K562 (cell line): Measurements from ENCODE around the gene ATP6V0E1. TPM values are rescaled to one million over a fixed set of nuclear protein-coding genes. Genes with fewer than 3 reads are reported as not detected.

Experiments used
- E2F3 ChIP-seq: fragments of 250-450 bp; sonication (Bioruptor Pico); IDR thresholded peaks from 2 replicates; pipeline ENCODE4 v1.4.0; 2020; ENCODE audit warnings: mild to moderate bottlenecking
- E2F8 ChIP-seq: fragments of 450-650 bp; IDR thresholded peaks from 2 replicates; pipeline ENCODE4 v1.7.1; 2018; ENCODE audit warnings: mild to moderate bottlenecking, low read depth; ENCODE audit not compliant: partially characterized antibody
- ESRRB ChIP-seq: fragments of 250-450 bp; sonication (Bioruptor Pico); IDR thresholded peaks from 2 replicates; pipeline ENCODE4 v1.5.0; 2020; ENCODE audit warnings: mild to moderate bottlenecking, moderate library complexity, borderline replicate concordance
- FOXA1 ChIP-seq: fragments of 450-650 bp; IDR thresholded peaks from 2 replicates; pipeline ENCODE4 v1.6.1; 2016; ENCODE audit warnings: mild to moderate bottlenecking, borderline replicate concordance
- MITF ChIP-seq: IDR thresholded peaks from 2 replicates; pipeline ENCODE4 v1.6.1; 2014; ENCODE audit warnings: antibody characterized with exemption
- PKNOX1 ChIP-seq: fragments of 450-650 bp; IDR thresholded peaks from 2 replicates; pipeline ENCODE4 v1.6.1; 2016
- RNF2 ChIP-seq: sonication (generic); IDR thresholded peaks from 2 replicates; pipeline ENCODE4 v1.6.1; 2016
- SAFB2 ChIP-seq: fragments of 200-400 bp; formaldehyde crosslinking; IDR thresholded peaks from 2 replicates; pipeline ENCODE4 v1.6.1; 2018; ENCODE audit warnings: borderline replicate concordance, low read length, low read depth, moderate library complexity; ENCODE audit not compliant: severe bottlenecking
- SMARCA4 ChIP-seq: fragments of 450-650 bp; IDR thresholded peaks from 2 replicates; pipeline ENCODE4 v1.6.1; 2016
- polyA plus RNA-seq, 8 experiments: library from polyadenylated mRNA; depleted of rRNA in 4 of 8; stranded (reverse) in 5 of 8; unstranded in 3 of 8; fragments of >200 nt; fragmentation: Nextera tagmentation in 2 of 8; fragmentation: Illumina TruSeq in 1 of 8; extraction: Ambion mirVana in 2 of 8; extraction: Trizol in 1 of 8; gene quantifications; 2 replicates each; pipeline versions ENCODE4 v1.2.1 to v1.2.3, GENCODE V29; 2011 to 2014; ENCODE audit warnings: inconsistent platforms in 1 of 8, missing spikeins in 1 of 8
- total RNA-seq, 7 experiments: library from RNA; depleted of rRNA in 6 of 7; stranded (reverse); fragments of >200 nt in 6 of 7; fragmentation: Illumina TruSeq in 2 of 7; extraction: Trizol in 2 of 7; gene quantifications; 2 replicates each; pipeline versions ENCODE4 v1.2.1 to v1.2.3, GENCODE V29; 2011 to 2021; ENCODE audit warnings: low replicate concordance in 1 of 7
- TF ChIP-seq, protein P1 (sequence below): sonication (generic); formaldehyde crosslinking; IDR thresholded peaks from 2 replicates; pipeline ENCODE4 v1.8.0; 2023; ENCODE audit warnings: mild to moderate bottlenecking, missing genetic modification reagents
- TF ChIP-seq, protein P2 (sequence below): fragments of 450-650 bp; formaldehyde crosslinking; IDR thresholded peaks from 2 replicates; pipeline ENCODE4 v1.4.0; 2020; ENCODE audit warnings: mild to moderate bottlenecking, mixed read lengths
- TF ChIP-seq, protein P3 (sequence below), 2 experiments: IDR thresholded peaks; 2 replicates each; pipeline ENCODE4 v1.6.1; 2011; ENCODE audit warnings: borderline replicate concordance in 1 of 2, control low read depth in 1 of 2, low read depth in 1 of 2, low read length in 1 of 2, mild to moderate bottlenecking in 1 of 2, mixed read lengths in 1 of 2, moderate library complexity in 1 of 2; ENCODE audit not compliant: insufficient read depth in 1 of 2, insufficient read length in 1 of 2, poor library complexity in 1 of 2, severe bottlenecking in 1 of 2; ENCODE audit errors: extremely low read depth in 1 of 2
- TF ChIP-seq, protein P4 (sequence below): fragments of 250-450 bp; sonication (Bioruptor Pico); IDR thresholded peaks from 2 replicates; pipeline ENCODE4 v1.8.0; 2022; ENCODE audit warnings: inconsistent platforms

Gene ATP6V0E1
- total and polyA plus RNA-seq, 9 of the 15 experiments (the other 6 are each of a cell fraction or from before 2014, with no cell fraction given) = 63.8 to 395 (median 112) TPM

- TF ChIP-seq E2F8 (no peak), FOXA1 (no peak), ESRRB (CRISPR knock-in tag) (no peak), SAFB2 (no peak), SMARCA4 (peak; percentile 81), MITF (peak; percentile 38; the same call in 1 of the 2 replicates), RNF2 (no peak), E2F3 (CRISPR knock-in tag) (no peak), PKNOX1 (peak; percentile 52)
- TF ChIP-seq, protein P1, sequence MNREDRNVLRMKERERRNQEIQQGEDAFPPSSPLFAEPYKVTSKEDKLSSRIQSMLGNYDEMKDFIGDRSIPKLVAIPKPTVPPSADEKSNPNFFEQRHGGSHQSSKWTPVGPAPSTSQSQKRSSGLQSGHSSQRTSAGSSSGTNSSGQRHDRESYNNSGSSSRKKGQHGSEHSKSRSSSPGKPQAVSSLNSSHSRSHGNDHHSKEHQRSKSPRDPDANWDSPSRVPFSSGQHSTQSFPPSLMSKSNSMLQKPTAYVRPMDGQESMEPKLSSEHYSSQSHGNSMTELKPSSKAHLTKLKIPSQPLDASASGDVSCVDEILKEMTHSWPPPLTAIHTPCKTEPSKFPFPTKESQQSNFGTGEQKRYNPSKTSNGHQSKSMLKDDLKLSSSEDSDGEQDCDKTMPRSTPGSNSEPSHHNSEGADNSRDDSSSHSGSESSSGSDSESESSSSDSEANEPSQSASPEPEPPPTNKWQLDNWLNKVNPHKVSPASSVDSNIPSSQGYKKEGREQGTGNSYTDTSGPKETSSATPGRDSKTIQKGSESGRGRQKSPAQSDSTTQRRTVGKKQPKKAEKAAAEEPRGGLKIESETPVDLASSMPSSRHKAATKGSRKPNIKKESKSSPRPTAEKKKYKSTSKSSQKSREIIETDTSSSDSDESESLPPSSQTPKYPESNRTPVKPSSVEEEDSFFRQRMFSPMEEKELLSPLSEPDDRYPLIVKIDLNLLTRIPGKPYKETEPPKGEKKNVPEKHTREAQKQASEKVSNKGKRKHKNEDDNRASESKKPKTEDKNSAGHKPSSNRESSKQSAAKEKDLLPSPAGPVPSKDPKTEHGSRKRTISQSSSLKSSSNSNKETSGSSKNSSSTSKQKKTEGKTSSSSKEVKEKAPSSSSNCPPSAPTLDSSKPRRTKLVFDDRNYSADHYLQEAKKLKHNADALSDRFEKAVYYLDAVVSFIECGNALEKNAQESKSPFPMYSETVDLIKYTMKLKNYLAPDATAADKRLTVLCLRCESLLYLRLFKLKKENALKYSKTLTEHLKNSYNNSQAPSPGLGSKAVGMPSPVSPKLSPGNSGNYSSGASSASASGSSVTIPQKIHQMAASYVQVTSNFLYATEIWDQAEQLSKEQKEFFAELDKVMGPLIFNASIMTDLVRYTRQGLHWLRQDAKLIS (CRISPR knock-in tag) = no peak
- TF ChIP-seq, protein P2, sequence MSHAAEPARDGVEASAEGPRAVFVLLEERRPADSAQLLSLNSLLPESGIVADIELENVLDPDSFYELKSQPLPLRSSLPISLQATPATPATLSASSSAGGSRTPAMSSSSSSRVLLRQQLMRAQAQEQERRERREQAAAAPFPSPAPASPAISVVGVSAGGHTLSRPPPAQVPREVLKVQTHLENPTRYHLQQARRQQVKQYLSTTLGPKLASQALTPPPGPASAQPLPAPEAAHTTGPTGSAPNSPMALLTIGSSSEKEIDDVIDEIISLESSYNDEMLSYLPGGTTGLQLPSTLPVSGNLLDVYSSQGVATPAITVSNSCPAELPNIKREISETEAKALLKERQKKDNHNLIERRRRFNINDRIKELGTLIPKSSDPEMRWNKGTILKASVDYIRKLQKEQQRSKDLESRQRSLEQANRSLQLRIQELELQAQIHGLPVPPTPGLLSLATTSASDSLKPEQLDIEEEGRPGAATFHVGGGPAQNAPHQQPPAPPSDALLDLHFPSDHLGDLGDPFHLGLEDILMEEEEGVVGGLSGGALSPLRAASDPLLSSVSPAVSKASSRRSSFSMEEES (CRISPR knock-in tag) = no peak
- TF ChIP-seq, protein P3, sequence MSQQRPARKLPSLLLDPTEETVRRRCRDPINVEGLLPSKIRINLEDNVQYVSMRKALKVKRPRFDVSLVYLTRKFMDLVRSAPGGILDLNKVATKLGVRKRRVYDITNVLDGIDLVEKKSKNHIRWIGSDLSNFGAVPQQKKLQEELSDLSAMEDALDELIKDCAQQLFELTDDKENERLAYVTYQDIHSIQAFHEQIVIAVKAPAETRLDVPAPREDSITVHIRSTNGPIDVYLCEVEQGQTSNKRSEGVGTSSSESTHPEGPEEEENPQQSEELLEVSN (IDR thresholded peaks at IDR 0.05; ENCODE audit: borderline replicate concordance in 1 of 2, extremely low read depth in 1 of 2, insufficient read depth in 1 of 2, insufficient read length in 1 of 2, low read depth in 1 of 2, low read length in 1 of 2, poor library complexity in 1 of 2, severe bottlenecking in 1 of 2) = no peak
- TF ChIP-seq, protein P4, sequence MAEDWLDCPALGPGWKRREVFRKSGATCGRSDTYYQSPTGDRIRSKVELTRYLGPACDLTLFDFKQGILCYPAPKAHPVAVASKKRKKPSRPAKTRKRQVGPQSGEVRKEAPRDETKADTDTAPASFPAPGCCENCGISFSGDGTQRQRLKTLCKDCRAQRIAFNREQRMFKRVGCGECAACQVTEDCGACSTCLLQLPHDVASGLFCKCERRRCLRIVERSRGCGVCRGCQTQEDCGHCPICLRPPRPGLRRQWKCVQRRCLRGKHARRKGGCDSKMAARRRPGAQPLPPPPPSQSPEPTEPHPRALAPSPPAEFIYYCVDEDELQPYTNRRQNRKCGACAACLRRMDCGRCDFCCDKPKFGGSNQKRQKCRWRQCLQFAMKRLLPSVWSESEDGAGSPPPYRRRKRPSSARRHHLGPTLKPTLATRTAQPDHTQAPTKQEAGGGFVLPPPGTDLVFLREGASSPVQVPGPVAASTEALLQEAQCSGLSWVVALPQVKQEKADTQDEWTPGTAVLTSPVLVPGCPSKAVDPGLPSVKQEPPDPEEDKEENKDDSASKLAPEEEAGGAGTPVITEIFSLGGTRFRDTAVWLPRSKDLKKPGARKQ (CRISPR knock-in tag) = no peak
Observed at GRCh38 chr5:173029499-173029921, 45.9 kb downstream of the ATP6V0E1 start (continued).
